Upper lobe of left lung (tissue), 6 donors: ENCODE data around the gene TATDN2. TPM values are rescaled to one million over a fixed set of nuclear protein-coding genes. Genes with fewer than 3 reads are reported as not detected.

Experiments
- ATAC-seq, 2 donors: fragments of 200-7000 bp; cut with Tn5 transposase; one replicate each; pipeline ENCODE4 v1.9.1; 2022; ENCODE audit warnings: mild to moderate bottlenecking in 2 of 2, moderate library complexity in 2 of 2; ENCODE audit not compliant: low FRiP score in 2 of 2
- DNase-seq, 2 donors: peaks; one replicate each; pipeline ENCODE4 v3.0.0-alpha.2; 2019 to 2020
- H3K27ac ChIP-seq, 4 donors: fragments of 200-600 bp; sonication (generic); one replicate each; pipeline ENCODE4 v1.5.1; 2016 to 2019
- H3K27me3 ChIP-seq, 4 donors: fragments of 200-600 bp; sonication (generic); one replicate each; pipeline ENCODE4 v1.5.1; 2017 to 2019
- H3K36me3 ChIP-seq, 4 donors: fragments of 200-600 bp; sonication (generic); one replicate each; pipeline ENCODE4 v1.5.1; 2016 to 2019
- H3K4me1 ChIP-seq, 4 donors: fragments of 200-600 bp; sonication (generic); one replicate each; pipeline ENCODE4 v1.5.1; 2018 to 2019
- H3K4me3 ChIP-seq, 4 donors: fragments of 200-600 bp; sonication (generic); one replicate each; pipeline ENCODE4 v1.5.1; 2017 to 2019; ENCODE audit warnings: mild to moderate bottlenecking in 2 of 4, moderate library complexity in 1 of 4
- H3K9me3 ChIP-seq, 4 donors: fragments of 200-600 bp; sonication (generic); one replicate each; pipeline ENCODE4 v1.5.1; 2018 to 2019
- EP300 ChIP-seq, 4 donors: sonication (generic); formaldehyde crosslinking; IDR thresholded peaks; one replicate each; pipeline ENCODE4 v1.5.1; 2017; ENCODE audit warnings: antibody characterized with exemption in 4 of 4, control low read depth in 2 of 4
- POLR2A ChIP-seq, 4 donors: fragments of 450-650 bp; IDR thresholded peaks; one replicate each; pipeline ENCODE4 v1.5.1; 2016 to 2017; ENCODE audit warnings: antibody characterized with exemption in 4 of 4, mild to moderate bottlenecking in 2 of 4
- POLR2AphosphoS5 ChIP-seq, 2 donors: sonication (generic); formaldehyde crosslinking; IDR thresholded peaks; one replicate each; pipeline ENCODE4 v1.5.1; 2017; ENCODE audit warnings: antibody characterized with exemption in 2 of 2
- WGBS, 2 donors: methylation state at CpG; one replicate each; pipeline ENCODE4 v1.1.5; 2017 to 2018; 5-methylcytosine and 5-hydroxymethylcytosine counted together
- total RNA-seq, 6 donors: library from RNA; depleted of rRNA in 4 of 6; stranded (reverse); fragments of >200 nt in 4 of 6; gene quantifications; one replicate each; pipeline versions ENCODE4 v1.1.0 to v1.2.1, GENCODE V29; 2016 to 2021
- TF ChIP-seq, protein P1 (sequence below), 6 experiments: fragments of 450-650 bp in 4 of 6; fragments of 200-600 bp in 2 of 6; sonication (generic) in 2 of 6; IDR thresholded peaks; one replicate each; pipeline ENCODE4 v1.5.1; 2016 to 2019; ENCODE audit warnings: antibody characterized with exemption in 6 of 6
- donor health status: DM: no; HTN: no; CAD: no; lungs with moderate emphysema.
- donor health status: DM: no; HTN: yes; CAD: no; lungs with severe emphysema.

The TATDN2 gene
- total RNA-seq, 6 donors from 2014 or later = 20.3 to 34.6 (median 26.0) TPM

- TF ChIP-seq, protein P1, sequence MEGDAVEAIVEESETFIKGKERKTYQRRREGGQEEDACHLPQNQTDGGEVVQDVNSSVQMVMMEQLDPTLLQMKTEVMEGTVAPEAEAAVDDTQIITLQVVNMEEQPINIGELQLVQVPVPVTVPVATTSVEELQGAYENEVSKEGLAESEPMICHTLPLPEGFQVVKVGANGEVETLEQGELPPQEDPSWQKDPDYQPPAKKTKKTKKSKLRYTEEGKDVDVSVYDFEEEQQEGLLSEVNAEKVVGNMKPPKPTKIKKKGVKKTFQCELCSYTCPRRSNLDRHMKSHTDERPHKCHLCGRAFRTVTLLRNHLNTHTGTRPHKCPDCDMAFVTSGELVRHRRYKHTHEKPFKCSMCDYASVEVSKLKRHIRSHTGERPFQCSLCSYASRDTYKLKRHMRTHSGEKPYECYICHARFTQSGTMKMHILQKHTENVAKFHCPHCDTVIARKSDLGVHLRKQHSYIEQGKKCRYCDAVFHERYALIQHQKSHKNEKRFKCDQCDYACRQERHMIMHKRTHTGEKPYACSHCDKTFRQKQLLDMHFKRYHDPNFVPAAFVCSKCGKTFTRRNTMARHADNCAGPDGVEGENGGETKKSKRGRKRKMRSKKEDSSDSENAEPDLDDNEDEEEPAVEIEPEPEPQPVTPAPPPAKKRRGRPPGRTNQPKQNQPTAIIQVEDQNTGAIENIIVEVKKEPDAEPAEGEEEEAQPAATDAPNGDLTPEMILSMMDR (IDR thresholded peaks at IDR 0.05) = no peak
- TF ChIP-seq POLR2A (IDR thresholded peaks at IDR 0.05) = no peak
- no peak for TF ChIP-seq EP300 (IDR thresholded peaks at IDR 0.05)
- TF ChIP-seq POLR2AphosphoS5 (IDR thresholded peaks at IDR 0.05) = no peak
- ATAC-seq = peak in 1 of 2 donors; percentile 12
- H3K27me3 ChIP-seq = no peaks in the 10 kb centered on the region
- peak overlapping the region in 2 of 4 donors; percentile 89 to 92 for H3K27ac ChIP-seq
- peak overlapping the region in 3 of 4 donors; percentile 97 to 99 (median 99) for H3K4me3 ChIP-seq
- no peak for DNase-seq
- WGBS, 2 donors = 93 to 99% methylated on average over 5 to 8 of the region's 8 CpGs
- peaks cover 19 to 21% (median 19%) of the 10 kb centered on the region in 4 donors for H3K4me1 ChIP-seq
- H3K36me3 ChIP-seq = peaks cover 5 to 24% (median 16%) of the 10 kb centered on the region in 4 donors
- H3K9me3 ChIP-seq = no peaks in the 10 kb centered on the region
Observed at GRCh38 chr3:10321630-10322351, 73.5 kb downstream of the TATDN2 start.

GRCh38 chr3:10322352-10322710 is 74.1 kb downstream of the TATDN2 start:
- 86 to 100% methylated on average over 1 of the region's 1 CpG for WGBS, 2 donors
- TF ChIP-seq, protein P1 (IDR thresholded peaks at IDR 0.05) = no peak
- no peak for TF ChIP-seq POLR2A (IDR thresholded peaks at IDR 0.05)
- no peak for TF ChIP-seq POLR2AphosphoS5 (IDR thresholded peaks at IDR 0.05)
- no peak for TF ChIP-seq EP300 (IDR thresholded peaks at IDR 0.05)
- Histone ChIP-seq H3K27ac (no peak overlapping the region), H3K4me1 (peaks cover 19 to 21% (median 19%) of the 10 kb centered on the region in 4 donors), H3K36me3 (peaks cover 2 to 18% (median 12%) of the 10 kb centered on the region in 4 donors), H3K4me3 (no peak overlapping the region), H3K9me3 (no peaks in the 10 kb centered on the region), H3K27me3 (no peaks in the 10 kb centered on the region)
- no peak for DNase-seq
- ATAC-seq = no peak

- no peaks in the 10 kb centered on the region for H3K9me3 ChIP-seq
- 60 to 67% methylated on average over 10 of the region's 10 CpGs for WGBS, 2 donors
- H3K4me1 ChIP-seq = no peaks in the 10 kb centered on the region
- H3K4me3 ChIP-seq = no peak overlapping the region
- no peak overlapping the region for H3K27ac ChIP-seq
- no peaks in the 10 kb centered on the region for H3K27me3 ChIP-seq
- TF ChIP-seq, protein P1 (IDR thresholded peaks at IDR 0.05) = no peak
- TF ChIP-seq EP300 (IDR thresholded peaks at IDR 0.05) = no peak
- no peak for TF ChIP-seq POLR2A (IDR thresholded peaks at IDR 0.05)
- TF ChIP-seq POLR2AphosphoS5 (IDR thresholded peaks at IDR 0.05) = no peak
- no peaks in the 10 kb centered on the region for H3K36me3 ChIP-seq
- DNase-seq (no peak), ATAC-seq (no peak)
Observed at GRCh38 chr3:10327592-10327991, 79.3 kb downstream of the TATDN2 start.

DNA sequence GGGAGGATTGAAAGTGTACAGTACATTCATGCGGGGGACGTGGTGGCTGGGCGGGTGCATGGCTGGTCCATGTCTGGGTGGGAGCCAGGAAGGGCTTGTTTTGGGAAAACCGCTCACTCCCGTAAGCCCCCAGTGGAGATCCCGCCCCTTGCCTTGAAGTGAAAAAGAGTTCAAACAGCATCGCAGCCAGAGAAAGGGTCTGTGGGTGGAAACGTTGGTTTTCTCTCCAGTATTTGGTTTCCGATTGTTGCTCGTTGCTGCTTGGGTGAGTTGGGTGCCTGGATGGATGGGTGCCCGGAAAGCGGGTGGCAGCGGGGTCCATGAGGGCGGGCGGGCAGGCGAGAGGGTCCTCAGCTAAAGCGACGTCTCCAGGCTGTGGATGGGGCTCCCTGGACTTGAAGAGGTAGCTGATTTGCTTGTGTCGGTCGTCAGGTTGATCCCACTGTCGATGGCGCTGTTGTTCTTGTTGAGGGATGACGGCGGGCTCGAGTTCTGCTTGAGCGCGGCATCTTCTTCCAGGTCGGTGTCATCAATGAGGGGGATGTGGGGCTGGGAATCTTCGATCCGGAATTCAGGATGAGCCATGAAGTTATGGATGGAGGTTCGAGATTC is 80.3 kb downstream of the TATDN2 start:
- WGBS, 2 donors = 51% methylated on average over 28 to 31 of the region's 31 CpGs
- no peaks in the 10 kb centered on the region for H3K27me3 ChIP-seq

More for the DNA sequence above, 80.3 kb downstream of the TATDN2 start:
- DNase-seq = no peak
- no peak overlapping the region for H3K4me3 ChIP-seq
- TF ChIP-seq POLR2AphosphoS5 (IDR thresholded peaks at IDR 0.05) (no peak), POLR2A (IDR thresholded peaks at IDR 0.05) (no peak), EP300 (IDR thresholded peaks at IDR 0.05) (no peak)
- TF ChIP-seq, protein P1 (IDR thresholded peaks at IDR 0.05) = no peak
- ATAC-seq = no peak
- H3K9me3 ChIP-seq = no peaks in the 10 kb centered on the region
- H3K27ac ChIP-seq = no peak overlapping the region
- H3K4me1 ChIP-seq = no peaks in the 10 kb centered on the region
- no peaks in the 10 kb centered on the region for H3K36me3 ChIP-seq
